Thymus (tissue), 11 donors: ENCODE data around the gene CUX1. TPM values are rescaled to one million over a fixed set of nuclear protein-coding genes. Genes with fewer than 3 reads are reported as not detected.
A peak's percentile ranks its signal among the peaks of the same experiment; 100 is the strongest.

Experiments
- DNase-seq, 9 donors: peaks; one replicate each; pipeline ENCODE4 v3.0.0-alpha.2; 2013; ENCODE audit warnings: low spot score in 9 of 9, low read depth in 6 of 9, missing footprints in 1 of 9
- H3K27ac ChIP-seq, 2 donors: one replicate each; pipeline ENCODE4 v1.5.1; 2013; ENCODE audit warnings: control low read depth in 1 of 2, low read depth in 1 of 2, low read length in 1 of 2, mild to moderate bottlenecking in 1 of 2, moderate library complexity in 1 of 2
- H3K27me3 ChIP-seq, 2 donors: one replicate each; pipeline ENCODE4 v1.5.1; 2013; ENCODE audit warnings: low read length in 1 of 2; ENCODE audit not compliant: control insufficient read depth in 2 of 2, insufficient read depth in 1 of 2
- H3K36me3 ChIP-seq, 2 donors: one replicate each; pipeline ENCODE4 v1.5.1; 2013; ENCODE audit warnings: low read length in 1 of 2, mild to moderate bottlenecking in 1 of 2, moderate library complexity in 1 of 2; ENCODE audit not compliant: control insufficient read depth in 2 of 2, insufficient read depth in 2 of 2
- H3K4me1 ChIP-seq, 2 donors: one replicate each; pipeline ENCODE4 v1.5.1; 2013; ENCODE audit warnings: low read length in 2 of 2; ENCODE audit not compliant: control insufficient read depth in 2 of 2, insufficient read depth in 2 of 2
- H3K4me3 ChIP-seq, 2 donors: one replicate each; pipeline ENCODE4 v1.5.1; 2013; ENCODE audit warnings: low read length in 2 of 2, control low read depth in 1 of 2, mild to moderate bottlenecking in 1 of 2
- H3K9me3 ChIP-seq, 2 donors: one replicate each; pipeline ENCODE4 v1.5.1; 2013; ENCODE audit warnings: low read length in 1 of 2, mild to moderate bottlenecking in 1 of 2; ENCODE audit not compliant: control insufficient read depth in 2 of 2, insufficient read depth in 1 of 2
- WGBS: extraction: QIAGEN DNeasy Blood & Tissue Kit; methylation state at CpG from one replicate; pipeline ENCODE4 v1.1.7; 2013; 5-methylcytosine and 5-hydroxymethylcytosine counted together
- polyA plus RNA-seq: library from polyadenylated mRNA; stranded (reverse); fragments of 200-250 nt; gene quantifications from one replicate; pipeline ENCODE4 v1.2.3, GENCODE V29; 2013
- total RNA-seq: library from RNA; stranded (reverse); fragments of 120-200 nt; gene quantifications from one replicate; pipeline ENCODE4 v1.2.4, GENCODE V29; 2013
- donor health status: healthy.

CUX1 gene
- total and polyA plus RNA-seq, 2 donors, result 27.8 to 35.0 TPM

DNA sequence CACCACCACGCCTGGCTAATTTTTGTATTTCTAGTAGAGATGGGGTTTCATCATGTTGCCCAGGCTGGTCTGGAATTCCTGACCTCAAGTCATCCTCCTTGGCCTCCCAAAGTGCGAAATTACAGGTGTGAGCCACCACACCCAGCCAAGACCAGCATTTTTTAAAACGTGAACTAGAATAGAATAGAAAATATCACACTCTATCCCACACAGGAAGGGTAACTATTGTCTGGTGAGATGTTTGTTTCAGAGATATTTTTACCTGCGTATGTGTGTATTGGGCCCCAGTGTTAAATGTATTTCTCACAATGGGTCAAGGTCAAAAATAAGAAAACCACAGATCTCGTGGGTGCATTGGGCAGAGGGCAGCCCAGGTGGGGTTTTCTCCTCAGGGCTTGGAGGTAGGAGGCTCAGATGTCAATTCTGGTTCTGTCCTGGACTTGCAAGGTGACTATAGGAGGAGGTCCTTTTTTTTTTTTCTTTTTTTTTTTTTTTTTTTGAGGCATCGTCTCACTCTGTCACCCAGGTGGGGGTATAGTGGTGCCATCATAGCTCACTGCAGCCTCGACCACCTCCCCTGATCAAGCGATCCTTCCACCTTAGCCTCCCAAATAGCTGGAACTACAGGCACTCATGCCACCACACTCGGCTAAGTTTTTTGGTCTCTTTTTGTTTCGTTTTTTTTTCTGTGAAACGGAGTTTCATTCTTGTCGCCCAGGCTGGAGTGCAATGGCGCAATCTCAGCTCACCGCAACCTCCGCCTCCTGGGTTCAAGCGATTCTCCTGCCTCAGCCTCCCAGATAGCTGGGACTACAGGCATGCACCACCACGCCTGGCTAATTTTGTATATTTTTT lies 488.2 kb downstream of the CUX1 start:
- Histone ChIP-seq H3K36me3 (no peaks in the 10 kb centered on the region), H3K4me3 (no peak overlapping the region), H3K4me1 (peaks cover 7 to 30% of the 10 kb centered on the region in 2 donors), H3K27ac (no peak overlapping the region), H3K9me3 (peaks cover 0 to 2% of the 10 kb centered on the region in 2 donors), H3K27me3 (peaks cover 0 to 10% of the 10 kb centered on the region in 2 donors)
- 95% methylated on average over 17 of the region's 17 CpGs for WGBS
- no peak for DNase-seq

DNA sequence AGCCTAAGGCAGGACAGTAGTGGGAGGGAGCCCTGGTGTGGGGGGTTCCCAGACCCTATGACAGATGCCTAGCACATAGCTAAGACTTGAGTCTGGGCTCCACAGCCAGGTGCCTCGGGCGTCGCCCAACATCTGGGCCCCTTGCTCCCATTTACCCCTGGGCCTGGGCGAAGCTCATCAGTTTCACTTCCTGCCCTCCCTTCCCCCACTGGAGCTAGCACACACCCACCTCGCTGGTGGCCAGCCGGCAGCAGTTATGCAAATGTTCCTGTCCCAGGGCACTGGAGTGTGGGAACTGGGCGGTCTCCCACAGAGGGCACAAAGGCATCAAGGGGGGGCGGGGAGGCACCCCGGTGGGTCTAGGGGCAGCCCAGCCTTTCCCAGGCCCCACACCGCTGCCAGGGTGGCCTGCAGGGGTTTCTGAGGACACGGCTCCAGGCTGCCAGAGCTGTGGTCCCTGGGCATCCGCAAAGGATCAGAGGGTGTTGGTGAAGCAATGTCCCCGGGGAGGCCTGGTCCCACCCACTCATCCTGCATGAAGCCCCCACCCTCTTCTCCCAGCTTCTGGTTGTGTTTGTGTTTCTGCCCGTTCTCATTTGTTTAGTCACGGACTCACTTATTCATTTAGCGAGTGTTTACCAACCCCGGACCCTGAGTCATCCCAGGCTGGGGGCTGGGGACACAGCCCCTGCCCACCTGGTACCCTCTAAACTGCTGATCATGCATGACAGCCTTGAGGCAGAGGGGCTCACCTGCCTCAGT lies 489.7 kb downstream of the CUX1 start:
- DNase-seq, result peak in 8 of 9 donors; percentile 39 to 83 (median 58)
- 55% methylated on average over 17 of the region's 17 CpGs for WGBS
- Histone ChIP-seq H3K36me3 (no peaks in the 10 kb centered on the region), H3K27ac (peak overlapping the region in 1 of 2 donors; percentile 38), H3K4me3 (no peak overlapping the region), H3K27me3 (peaks cover 0 to 3% of the 10 kb centered on the region in 2 donors), H3K9me3 (peaks cover 0 to 2% of the 10 kb centered on the region in 2 donors), H3K4me1 (peaks cover 7 to 30% of the 10 kb centered on the region in 2 donors)

DNA sequence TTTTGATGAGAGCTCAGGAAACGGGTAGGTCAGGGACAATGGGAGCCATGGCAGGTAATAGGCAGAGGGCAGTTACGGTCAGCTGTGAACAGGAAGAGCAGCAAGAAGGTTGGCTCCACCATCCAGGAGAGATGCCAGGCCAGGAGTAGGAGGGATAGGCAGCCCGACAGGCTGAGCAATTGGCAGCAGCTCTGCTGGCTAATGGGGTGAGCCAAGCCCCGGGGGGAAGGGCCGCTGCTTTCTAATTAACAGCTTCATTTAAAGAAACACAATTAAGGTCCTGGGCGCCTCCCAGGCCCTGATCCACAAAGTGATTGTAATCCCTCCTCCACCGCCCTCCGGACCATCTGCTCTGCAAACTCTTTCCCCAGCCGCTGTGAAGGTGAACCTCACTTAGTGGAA lies 493.0 kb downstream of the CUX1 start:
- Histone ChIP-seq H3K27ac (no peak overlapping the region), H3K9me3 (peaks cover 0 to 2% of the 10 kb centered on the region in 2 donors), H3K36me3 (no peaks in the 10 kb centered on the region), H3K27me3 (no peaks in the 10 kb centered on the region), H3K4me1 (peaks cover 7 to 22% of the 10 kb centered on the region in 2 donors), H3K4me3 (no peak overlapping the region)
- WGBS, result 98% methylated on average over 9 of the region's 9 CpGs
- DNase-seq, result no peak

DNA sequence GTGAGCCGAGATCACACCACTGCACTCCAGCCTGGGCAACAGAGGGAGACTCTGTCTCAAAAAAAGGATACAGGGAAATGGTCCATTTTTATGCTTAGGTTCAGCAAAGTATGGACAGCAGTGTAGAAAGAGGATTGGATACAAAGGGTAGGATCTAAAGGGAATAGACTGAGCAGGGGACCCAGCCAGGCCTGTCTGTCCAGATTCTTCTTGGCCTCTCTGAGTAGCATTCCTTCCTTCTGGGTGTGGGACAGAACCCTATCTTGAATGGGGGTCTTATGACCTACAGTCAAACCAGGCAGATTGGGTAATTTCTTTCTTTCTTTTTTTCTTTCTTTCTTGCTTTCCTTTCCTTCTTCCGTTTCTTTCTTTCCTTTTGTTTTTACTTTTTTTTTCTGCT lies 494.9 kb downstream of the CUX1 start:
- no peaks in the 10 kb centered on the region for H3K36me3 ChIP-seq
- H3K9me3 ChIP-seq, result peaks cover 0 to 2% of the 10 kb centered on the region in 2 donors
- H3K4me3 ChIP-seq, result no peak overlapping the region
- peaks cover 0 to 6% of the 10 kb centered on the region in 2 donors for H3K4me1 ChIP-seq
- no peak for DNase-seq
- H3K27ac ChIP-seq, result no peak overlapping the region
- no peaks in the 10 kb centered on the region for H3K27me3 ChIP-seq
- 89% methylated on average over 2 of the region's 2 CpGs for WGBS

DNA sequence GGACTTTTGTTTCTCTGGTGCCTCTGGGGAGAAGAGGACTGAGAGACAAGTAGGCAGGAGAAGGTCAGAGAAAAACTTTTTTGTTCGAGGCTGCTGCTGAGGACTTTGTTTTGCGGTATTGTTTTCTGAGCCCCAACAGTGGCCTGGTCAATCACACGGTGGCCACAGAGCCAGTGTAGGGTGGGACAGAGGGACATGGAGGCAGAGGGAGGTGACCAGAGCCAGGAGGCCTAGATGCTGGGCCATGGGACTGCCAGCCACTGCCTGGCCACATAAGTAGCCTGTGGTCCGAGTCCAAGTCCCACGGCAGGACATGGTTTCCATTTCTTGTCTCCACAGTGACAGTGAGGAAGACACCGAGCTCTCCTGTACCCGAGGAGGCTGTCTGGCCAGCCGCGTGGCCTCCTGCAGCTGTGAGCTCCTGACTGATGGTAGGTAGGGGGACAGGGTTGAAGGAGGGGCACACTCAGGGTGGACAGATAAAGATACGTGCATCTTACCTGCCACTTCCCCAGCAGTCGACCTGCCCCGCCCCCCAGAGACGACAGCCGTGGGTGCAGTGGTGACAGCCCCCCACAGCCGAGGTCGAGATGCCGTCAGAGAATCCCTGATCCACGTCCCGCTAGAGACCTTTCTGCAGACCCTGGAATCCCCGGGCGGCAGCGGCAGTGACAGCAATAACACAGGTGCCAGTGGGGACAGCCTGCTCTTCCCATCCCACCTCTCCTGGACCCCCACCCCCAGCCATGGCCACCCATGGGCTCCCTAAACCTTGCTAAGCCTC lies 496.8 kb downstream of the CUX1 start:
- no peak for DNase-seq
- 95% methylated on average over 22 of the region's 22 CpGs for WGBS

DNA sequence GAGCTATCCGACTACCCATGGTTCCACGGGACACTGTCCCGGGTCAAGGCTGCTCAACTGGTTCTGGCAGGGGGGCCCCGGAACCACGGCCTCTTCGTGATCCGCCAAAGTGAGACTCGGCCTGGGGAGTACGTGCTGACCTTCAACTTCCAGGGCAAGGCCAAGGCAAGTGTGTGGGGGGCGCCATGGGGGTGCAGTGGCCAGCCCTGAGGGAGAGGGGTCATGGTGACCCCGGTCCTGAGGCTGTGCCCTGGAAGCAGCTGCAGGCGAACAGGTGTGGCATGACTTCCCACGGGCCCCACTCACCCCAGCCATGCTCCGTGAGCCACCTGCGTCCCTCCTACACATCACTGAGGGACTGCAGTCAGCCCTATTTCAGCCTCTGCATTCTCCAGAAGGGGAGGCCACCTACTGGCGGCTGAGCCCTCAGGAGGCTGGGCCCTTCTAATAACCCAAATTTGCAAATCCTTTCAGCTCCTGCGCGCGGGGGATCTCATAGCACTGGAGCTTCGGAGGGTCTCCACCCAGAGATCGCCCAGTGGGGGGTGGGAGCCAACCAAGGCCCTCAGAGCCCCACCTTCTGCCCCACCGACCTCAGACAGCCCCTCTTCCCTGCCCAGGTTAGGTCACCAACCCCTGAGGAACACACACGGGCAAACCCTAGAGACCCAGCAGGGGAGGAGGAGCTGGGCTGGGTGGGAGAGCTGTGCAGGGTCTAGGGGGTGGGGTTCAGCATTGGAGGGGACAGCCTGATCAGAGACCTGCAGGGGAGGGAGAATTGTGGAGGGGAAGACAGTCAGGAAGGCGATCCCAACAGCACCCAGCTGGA lies 500.0 kb downstream of the CUX1 start:
- Histone ChIP-seq H3K4me1 (no peaks in the 10 kb centered on the region), H3K27ac (no peak overlapping the region), H3K27me3 (peaks cover 0 to 16% of the 10 kb centered on the region in 2 donors), H3K9me3 (no peaks in the 10 kb centered on the region), H3K36me3 (no peaks in the 10 kb centered on the region), H3K4me3 (no peak overlapping the region)
- WGBS, result 95% methylated on average over 24 of the region's 24 CpGs
- no peak for DNase-seq

More for the DNA sequence above, 496.8 kb downstream of the CUX1 start:
- H3K4me3 ChIP-seq, result no peak overlapping the region
- H3K27ac ChIP-seq, result no peak overlapping the region
- no peaks in the 10 kb centered on the region for H3K27me3 ChIP-seq
- H3K36me3 ChIP-seq, result no peaks in the 10 kb centered on the region
- no peaks in the 10 kb centered on the region for H3K9me3 ChIP-seq
- no peaks in the 10 kb centered on the region for H3K4me1 ChIP-seq

DNA sequence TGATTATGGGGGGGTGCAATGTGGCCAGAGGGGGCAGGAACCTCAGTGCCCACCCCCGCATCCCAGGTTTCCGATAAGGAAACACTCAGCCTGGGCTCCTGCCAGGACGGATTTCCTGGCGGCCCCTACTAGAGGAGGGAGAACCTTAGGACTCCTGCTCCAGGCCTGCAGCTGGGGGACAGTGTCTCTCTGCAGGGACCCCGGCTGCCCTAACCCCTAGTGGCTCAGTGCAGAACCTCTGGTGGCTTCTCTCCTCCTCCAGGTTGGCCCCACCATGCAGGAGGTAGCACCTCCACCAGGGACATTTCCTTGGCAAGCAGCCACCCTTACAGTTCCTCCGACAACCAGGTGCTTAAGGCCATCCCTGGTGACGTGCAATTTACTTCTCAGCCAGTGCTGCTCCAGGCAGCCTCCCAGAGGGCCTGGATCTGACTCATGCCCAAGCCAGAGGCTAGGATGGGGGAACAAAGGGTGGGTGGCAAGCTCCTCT lies 501.1 kb downstream of the CUX1 start:
- no peaks in the 10 kb centered on the region for H3K36me3 ChIP-seq
- H3K4me3 ChIP-seq, result no peak overlapping the region
- no peak for DNase-seq
- no peaks in the 10 kb centered on the region for H3K9me3 ChIP-seq
- H3K4me1 ChIP-seq, result no peaks in the 10 kb centered on the region
- peaks cover 0 to 21% of the 10 kb centered on the region in 2 donors for H3K27me3 ChIP-seq
- 94% methylated on average over 7 of the region's 7 CpGs for WGBS
- H3K27ac ChIP-seq, result no peak overlapping the region

DNA sequence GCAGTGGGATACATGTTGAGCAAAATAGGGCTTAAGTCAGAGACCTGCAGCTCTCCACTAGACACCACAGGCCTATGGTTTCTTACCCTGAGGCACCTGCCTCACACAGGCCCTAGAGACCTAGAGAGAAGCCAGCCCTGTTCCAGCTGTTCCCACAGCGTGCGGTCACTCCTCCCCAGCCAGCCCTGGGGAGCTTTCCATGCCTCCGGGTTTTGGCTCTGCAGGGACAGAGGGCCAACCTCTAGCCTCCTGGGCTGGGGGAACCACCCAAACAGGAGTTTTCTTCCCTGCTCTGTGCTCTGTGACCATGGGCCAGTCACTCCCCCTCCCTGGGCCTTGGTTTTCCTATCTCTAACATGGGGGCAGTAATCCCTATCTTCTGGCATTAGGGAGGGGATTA lies 502.2 kb downstream of the CUX1 start:
- no peak for DNase-seq
- Histone ChIP-seq H3K4me3 (no peak overlapping the region), H3K27me3 (peaks cover 0 to 21% of the 10 kb centered on the region in 2 donors), H3K36me3 (no peaks in the 10 kb centered on the region), H3K4me1 (no peaks in the 10 kb centered on the region), H3K27ac (no peak overlapping the region), H3K9me3 (no peaks in the 10 kb centered on the region)
- WGBS, result 99% methylated on average over 3 of the region's 3 CpGs
